ENCODE data around the gene RNF5.
"Not testable (repeated sequence)": the region's sequence is repeated elsewhere in the genome, so short reads cannot be mapped to it uniquely, and the experiment has no call there.

DNA sequence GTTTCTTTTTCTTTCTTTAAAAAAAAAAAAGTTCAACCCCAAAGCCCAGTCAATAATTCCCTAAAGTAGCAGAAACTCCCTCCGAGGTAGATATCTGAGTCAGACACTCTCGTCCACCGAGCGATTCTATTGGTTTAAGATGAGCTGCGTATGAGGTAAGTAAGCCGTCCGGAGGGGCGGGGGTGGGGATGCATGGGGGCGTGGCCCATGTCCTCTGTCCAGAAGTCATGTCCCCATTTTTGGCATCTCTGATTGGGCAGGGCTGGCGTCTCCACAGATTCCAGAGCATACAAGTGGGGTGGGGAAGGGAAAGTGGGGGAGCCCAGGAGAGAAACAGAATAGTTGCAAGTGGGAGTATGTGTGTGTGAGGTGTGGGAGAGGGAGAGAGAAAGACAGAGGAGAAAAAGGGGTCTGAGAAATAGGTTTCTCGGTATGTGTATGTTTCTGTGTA lies 7.5 kb downstream of the RNF5 start:
- TF ChIP-seq, protein P1, sequence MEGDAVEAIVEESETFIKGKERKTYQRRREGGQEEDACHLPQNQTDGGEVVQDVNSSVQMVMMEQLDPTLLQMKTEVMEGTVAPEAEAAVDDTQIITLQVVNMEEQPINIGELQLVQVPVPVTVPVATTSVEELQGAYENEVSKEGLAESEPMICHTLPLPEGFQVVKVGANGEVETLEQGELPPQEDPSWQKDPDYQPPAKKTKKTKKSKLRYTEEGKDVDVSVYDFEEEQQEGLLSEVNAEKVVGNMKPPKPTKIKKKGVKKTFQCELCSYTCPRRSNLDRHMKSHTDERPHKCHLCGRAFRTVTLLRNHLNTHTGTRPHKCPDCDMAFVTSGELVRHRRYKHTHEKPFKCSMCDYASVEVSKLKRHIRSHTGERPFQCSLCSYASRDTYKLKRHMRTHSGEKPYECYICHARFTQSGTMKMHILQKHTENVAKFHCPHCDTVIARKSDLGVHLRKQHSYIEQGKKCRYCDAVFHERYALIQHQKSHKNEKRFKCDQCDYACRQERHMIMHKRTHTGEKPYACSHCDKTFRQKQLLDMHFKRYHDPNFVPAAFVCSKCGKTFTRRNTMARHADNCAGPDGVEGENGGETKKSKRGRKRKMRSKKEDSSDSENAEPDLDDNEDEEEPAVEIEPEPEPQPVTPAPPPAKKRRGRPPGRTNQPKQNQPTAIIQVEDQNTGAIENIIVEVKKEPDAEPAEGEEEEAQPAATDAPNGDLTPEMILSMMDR (IDR thresholded peaks at IDR 0.05 in 2 of 3, conservative IDR thresholded peaks at IDR 0.05 in 1 of 3; ENCODE audit: borderline replicate concordance in 1 of 3, insufficient read depth in 1 of 3, low read depth in 2 of 3, low read length in 2 of 3), result not testable (repeated sequence)
- not testable (repeated sequence) for TF ChIP-seq EZH2 (IDR thresholded peaks at IDR 0.05)
